Measurements from ENCODE around the gene RGL1.

Gene RGL1

DNA sequence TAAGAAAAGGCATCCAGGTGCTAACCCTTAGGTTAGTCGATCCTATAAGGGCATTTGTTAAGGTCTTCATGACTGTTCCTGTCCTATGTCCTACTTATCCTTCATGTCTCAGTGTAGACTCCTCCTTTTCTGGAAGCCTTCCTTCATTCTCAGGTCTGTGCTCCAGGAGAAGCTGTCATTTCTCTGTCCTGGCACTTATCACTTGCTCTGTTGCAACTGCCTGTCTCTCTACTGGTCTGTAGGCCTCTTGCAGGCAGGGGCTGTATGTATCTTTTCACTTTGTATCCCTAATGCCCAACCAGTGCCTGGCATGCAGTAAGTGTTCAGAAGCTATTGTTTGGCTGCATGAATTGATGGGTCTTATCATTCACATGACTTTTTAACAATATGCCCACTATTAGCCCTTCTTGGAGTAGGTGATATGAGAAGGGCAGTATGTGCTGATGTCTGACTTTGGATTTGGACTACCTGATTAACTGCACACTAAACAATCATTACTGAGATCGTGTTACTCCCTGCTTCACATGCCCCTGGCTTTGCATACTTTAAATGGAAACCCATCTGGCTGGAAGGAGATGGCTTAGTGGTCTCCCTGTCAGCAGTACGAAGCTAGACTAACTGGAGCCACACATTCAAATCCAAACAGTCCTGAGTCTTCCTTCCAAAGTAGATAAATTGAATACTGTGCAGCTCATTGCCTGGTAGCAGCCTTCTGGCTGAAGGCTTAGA, 88.8 kb downstream of the RGL1 start:
- H3K36me3 ChIP-seq (ENCODE audit: control insufficient read depth in 2 of 2, insufficient read depth in 1 of 2, low read length in 2 of 2), result no peaks in the 10 kb centered on the region
- ChIA-PET POLR2A (interaction anchor here (1.1 kb wide), 1 partner anchor 12 kb away, joined by 3 read pairs; no protein-coding TSS in a partner anchor), CTCF (interaction anchor here (0.5 to 0.6 kb wide), 2 partner anchors 87 to 668 kb away, joined by 3 read pairs; no protein-coding TSS in a partner anchor)
- H3K9me3 ChIP-seq (ENCODE audit: control insufficient read depth, insufficient read depth, low read depth, low read length), result no peaks in the 10 kb centered on the region
- no peaks in the 10 kb centered on the region for H3K4me1 ChIP-seq (ENCODE audit: control insufficient read depth, insufficient read depth, low read length)
- H3K4me3 ChIP-seq (ENCODE audit: low read depth, low read length), result no peak overlapping the region
- no peak overlapping the region for H3K27ac ChIP-seq (ENCODE audit: extremely low read depth, low read depth, low read length)
- TF ChIP-seq TRIM28 (IDR thresholded peaks at IDR 0.05; ENCODE audit: borderline replicate concordance, low read length) (peak; percentile 79; the same call in 1 of the 2 replicates), ZNF837 (tag by site-specific recombination; IDR thresholded peaks at IDR 0.05) (no peak), ZBTB20 (tag by site-specific recombination; IDR thresholded peaks at IDR 0.05) (no peak)

- Histone ChIP-seq H3K27ac (ENCODE audit: extremely low read depth, low read depth, low read length) (no peak overlapping the region), H3K4me3 (ENCODE audit: low read depth, low read length) (no peak overlapping the region), H3K4me1 (ENCODE audit: control insufficient read depth, insufficient read depth, low read length) (no peaks in the 10 kb centered on the region), H3K9me3 (ENCODE audit: control insufficient read depth, insufficient read depth, low read depth, low read length) (no peaks in the 10 kb centered on the region), H3K36me3 (ENCODE audit: control insufficient read depth in 2 of 2, insufficient read depth in 1 of 2, low read length in 2 of 2) (no peaks in the 10 kb centered on the region)
- ChIA-PET CTCF (interaction anchor here (0.6 kb wide), 1 partner anchor 87 kb away, joined by 3 read pairs; no protein-coding TSS in a partner anchor), POLR2A (interaction anchor here (1.1 kb wide), 1 partner anchor 13 kb away, joined by 3 read pairs; no protein-coding TSS in a partner anchor)
- TF ChIP-seq ZNF629 (tag by site-specific recombination; IDR thresholded peaks at IDR 0.05) (no peak), BCL11B (tag by site-specific recombination; IDR thresholded peaks at IDR 0.05; ENCODE audit: low read depth) (no peak), ZNF423 (tag by site-specific recombination; IDR thresholded peaks at IDR 0.05) (no peak), ZNF521 (tag by site-specific recombination; IDR thresholded peaks at IDR 0.05) (no peak), ZNF174 (tag by site-specific recombination; IDR thresholded peaks at IDR 0.05) (no peak), KLF1 (tag by site-specific recombination; IDR thresholded peaks at IDR 0.05) (no peak), ZNF514 (tag by site-specific recombination; IDR thresholded peaks at IDR 0.05) (no peak)
- TF ChIP-seq, protein P1, sequence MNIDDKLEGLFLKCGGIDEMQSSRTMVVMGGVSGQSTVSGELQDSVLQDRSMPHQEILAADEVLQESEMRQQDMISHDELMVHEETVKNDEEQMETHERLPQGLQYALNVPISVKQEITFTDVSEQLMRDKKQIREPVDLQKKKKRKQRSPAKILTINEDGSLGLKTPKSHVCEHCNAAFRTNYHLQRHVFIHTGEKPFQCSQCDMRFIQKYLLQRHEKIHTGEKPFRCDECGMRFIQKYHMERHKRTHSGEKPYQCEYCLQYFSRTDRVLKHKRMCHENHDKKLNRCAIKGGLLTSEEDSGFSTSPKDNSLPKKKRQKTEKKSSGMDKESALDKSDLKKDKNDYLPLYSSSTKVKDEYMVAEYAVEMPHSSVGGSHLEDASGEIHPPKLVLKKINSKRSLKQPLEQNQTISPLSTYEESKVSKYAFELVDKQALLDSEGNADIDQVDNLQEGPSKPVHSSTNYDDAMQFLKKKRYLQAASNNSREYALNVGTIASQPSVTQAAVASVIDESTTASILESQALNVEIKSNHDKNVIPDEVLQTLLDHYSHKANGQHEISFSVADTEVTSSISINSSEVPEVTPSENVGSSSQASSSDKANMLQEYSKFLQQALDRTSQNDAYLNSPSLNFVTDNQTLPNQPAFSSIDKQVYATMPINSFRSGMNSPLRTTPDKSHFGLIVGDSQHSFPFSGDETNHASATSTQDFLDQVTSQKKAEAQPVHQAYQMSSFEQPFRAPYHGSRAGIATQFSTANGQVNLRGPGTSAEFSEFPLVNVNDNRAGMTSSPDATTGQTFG (tag by site-specific recombination; IDR thresholded peaks at IDR 0.05; ENCODE audit: borderline replicate concordance), result no peak
Measured at GRCh38 chr1:183894290-183894565, 89.3 kb downstream of the RGL1 start.

DNA sequence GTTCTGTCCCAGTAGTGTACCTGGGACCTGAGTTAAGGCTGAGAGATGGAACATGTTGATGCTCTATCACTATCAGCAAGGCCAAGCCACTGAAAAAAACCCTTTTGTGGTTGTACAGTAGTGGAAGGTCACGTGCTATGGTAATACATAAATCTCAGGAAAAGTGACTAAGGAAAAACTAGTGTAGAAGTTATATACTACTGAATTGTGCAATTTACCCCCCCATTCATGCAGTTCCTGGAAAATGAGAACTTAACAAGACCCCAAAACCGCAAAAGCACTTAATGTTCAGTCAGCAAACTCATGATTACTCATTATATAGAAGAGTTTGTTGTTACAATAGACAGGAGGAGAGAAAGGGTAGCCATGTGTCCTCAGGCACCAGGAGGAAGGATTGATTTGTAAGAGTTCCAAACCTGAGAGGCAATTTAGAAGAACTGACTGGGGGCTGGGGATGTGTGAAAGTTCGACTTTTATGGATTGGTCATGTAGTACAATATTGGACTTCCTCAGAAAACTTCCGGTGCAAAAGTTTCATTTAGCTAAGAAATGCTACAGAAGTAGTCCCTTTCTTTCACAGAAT, 91.6 kb downstream of the RGL1 start:
- Histone ChIP-seq H3K4me1 (ENCODE audit: control insufficient read depth, insufficient read depth, low read length) (no peaks in the 10 kb centered on the region), H3K4me3 (ENCODE audit: low read depth, low read length) (no peak overlapping the region), H3K27ac (ENCODE audit: extremely low read depth, low read depth, low read length) (no peak overlapping the region), H3K36me3 (ENCODE audit: control insufficient read depth in 2 of 2, insufficient read depth in 1 of 2, low read length in 2 of 2) (peaks cover 0 to 10% of the 10 kb centered on the region in 2 experiments; a peak in 1 of 3 replicates), H3K9me3 (ENCODE audit: control insufficient read depth, insufficient read depth, low read depth, low read length) (no peaks in the 10 kb centered on the region)
- CTCF ChIA-PET, result interaction anchor here (0.8 kb wide), 1 partner anchor 243 kb away, joined by 3 read pairs; the partner anchor contains the start of gene APOBEC4
- POLR2A ChIA-PET, result no interaction called here
- TF ChIP-seq ZBTB17 (tag by site-specific recombination; IDR thresholded peaks at IDR 0.05) (no peak), ZNF248 (tag by site-specific recombination; IDR thresholded peaks at IDR 0.05) (no peak), ZNF830 (tag by site-specific recombination; IDR thresholded peaks at IDR 0.05; ENCODE audit: low read depth) (no peak), ZNF26 (tag by site-specific recombination; IDR thresholded peaks at IDR 0.05) (no peak), IKZF3 (tag by site-specific recombination; IDR thresholded peaks at IDR 0.05) (no peak), GFI1B (tag by site-specific recombination; IDR thresholded peaks at IDR 0.05) (no peak), ZNF184 (tag by site-specific recombination; IDR thresholded peaks at IDR 0.05) (no peak), ZNF132 (tag by site-specific recombination; IDR thresholded peaks at IDR 0.05; ENCODE audit: borderline replicate concordance) (no peak), BCL11A (tag by site-specific recombination; IDR thresholded peaks at IDR 0.05; ENCODE audit: low read depth) (no peak), ZNF623 (tag by site-specific recombination; IDR thresholded peaks at IDR 0.05) (no peak), ZSCAN23 (tag by site-specific recombination; IDR thresholded peaks at IDR 0.05) (no peak)
- TF ChIP-seq, protein P2, sequence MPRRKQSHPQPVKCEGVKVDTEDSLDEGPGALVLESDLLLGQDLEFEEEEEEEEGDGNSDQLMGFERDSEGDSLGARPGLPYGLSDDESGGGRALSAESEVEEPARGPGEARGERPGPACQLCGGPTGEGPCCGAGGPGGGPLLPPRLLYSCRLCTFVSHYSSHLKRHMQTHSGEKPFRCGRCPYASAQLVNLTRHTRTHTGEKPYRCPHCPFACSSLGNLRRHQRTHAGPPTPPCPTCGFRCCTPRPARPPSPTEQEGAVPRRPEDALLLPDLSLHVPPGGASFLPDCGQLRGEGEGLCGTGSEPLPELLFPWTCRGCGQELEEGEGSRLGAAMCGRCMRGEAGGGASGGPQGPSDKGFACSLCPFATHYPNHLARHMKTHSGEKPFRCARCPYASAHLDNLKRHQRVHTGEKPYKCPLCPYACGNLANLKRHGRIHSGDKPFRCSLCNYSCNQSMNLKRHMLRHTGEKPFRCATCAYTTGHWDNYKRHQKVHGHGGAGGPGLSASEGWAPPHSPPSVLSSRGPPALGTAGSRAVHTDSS (tag by site-specific recombination; IDR thresholded peaks at IDR 0.05), result no peak
